Neural cell (in vitro differentiated cells): Measurements from ENCODE around the gene MMADHC.

Source experiments
- TAF1 ChIP-seq: IDR thresholded peaks from 2 replicates; pipeline ENCODE4 v1.6.1; 2012; ENCODE audit warnings: low read depth
- TF ChIP-seq, protein P1 (sequence below): fragments of 450-650 bp; IDR thresholded peaks from 2 replicates; pipeline ENCODE4 v1.5.1; 2014; ENCODE audit warnings: antibody characterized with exemption, mild to moderate bottlenecking, moderate library complexity; ENCODE audit not compliant: poor library complexity, severe bottlenecking

DNA sequence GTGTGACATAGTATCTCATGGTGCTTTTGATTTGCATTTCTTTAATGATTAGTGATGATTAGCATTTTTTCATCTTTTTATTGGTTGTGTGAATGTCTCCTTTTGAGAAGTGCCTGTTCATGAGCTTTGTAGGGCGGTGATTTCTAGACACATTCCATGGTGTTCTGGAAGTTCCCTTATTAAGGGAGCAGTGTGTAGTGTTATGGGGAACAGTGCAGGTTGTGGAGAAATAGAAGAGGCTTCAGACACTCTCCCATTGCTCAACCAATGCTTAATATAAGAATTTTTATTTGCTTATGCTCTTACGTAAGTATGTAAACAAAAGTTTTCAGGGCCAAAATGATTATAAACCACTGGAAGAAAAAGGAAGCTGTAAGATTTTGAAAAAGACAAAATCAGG is 34.7 kb downstream of the MMADHC start:
- no peak for TF ChIP-seq TAF1
- TF ChIP-seq, protein P1, sequence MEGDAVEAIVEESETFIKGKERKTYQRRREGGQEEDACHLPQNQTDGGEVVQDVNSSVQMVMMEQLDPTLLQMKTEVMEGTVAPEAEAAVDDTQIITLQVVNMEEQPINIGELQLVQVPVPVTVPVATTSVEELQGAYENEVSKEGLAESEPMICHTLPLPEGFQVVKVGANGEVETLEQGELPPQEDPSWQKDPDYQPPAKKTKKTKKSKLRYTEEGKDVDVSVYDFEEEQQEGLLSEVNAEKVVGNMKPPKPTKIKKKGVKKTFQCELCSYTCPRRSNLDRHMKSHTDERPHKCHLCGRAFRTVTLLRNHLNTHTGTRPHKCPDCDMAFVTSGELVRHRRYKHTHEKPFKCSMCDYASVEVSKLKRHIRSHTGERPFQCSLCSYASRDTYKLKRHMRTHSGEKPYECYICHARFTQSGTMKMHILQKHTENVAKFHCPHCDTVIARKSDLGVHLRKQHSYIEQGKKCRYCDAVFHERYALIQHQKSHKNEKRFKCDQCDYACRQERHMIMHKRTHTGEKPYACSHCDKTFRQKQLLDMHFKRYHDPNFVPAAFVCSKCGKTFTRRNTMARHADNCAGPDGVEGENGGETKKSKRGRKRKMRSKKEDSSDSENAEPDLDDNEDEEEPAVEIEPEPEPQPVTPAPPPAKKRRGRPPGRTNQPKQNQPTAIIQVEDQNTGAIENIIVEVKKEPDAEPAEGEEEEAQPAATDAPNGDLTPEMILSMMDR: no peak
